HEK293 (cell line): ENCODE data around the gene DUSP16.
"Not testable (repeated sequence)": the region's sequence is repeated elsewhere in the genome, so short reads cannot be mapped to it uniquely, and the experiment has no call there.

ENCODE experiments used
- CTCF ChIP-seq: fragments of 450-650 bp; formaldehyde crosslinking; IDR thresholded peaks from 2 replicates; pipeline ENCODE4 v1.5.1; 2016; ENCODE audit warnings: missing biosample characterization, missing genetic modification characterization
- ZNF335 ChIP-seq: fragments of 450-650 bp; formaldehyde crosslinking; conservative IDR thresholded peaks from 2 replicates; pipeline ENCODE4 v1.5.1; 2016; ENCODE audit warnings: missing biosample characterization, missing genetic modification characterization

- TF ChIP-seq CTCF, ZNF335 (tag by site-specific recombination): not testable (repeated sequence)
Observed at GRCh38 chr12:12522657-12523056, 40.0 kb downstream of the DUSP16 start.
